HG02943 (cell line): Measurements from ENCODE around the gene TRPV2.
A peak's percentile ranks its signal among the peaks of the same experiment; 100 is the strongest.
"Not testable (repeated sequence)": the region's sequence is repeated elsewhere in the genome, so short reads cannot be mapped to it uniquely, and the experiment has no call there.

Experiments used
- ATAC-seq: cut with Tn5 transposase; IDR thresholded peaks from one replicate; pipeline ENCODE4 v1.9.1; 2021; ENCODE audit warnings: mild to moderate bottlenecking, low read depth, moderate library complexity; ENCODE audit not compliant: unreplicated experiment

TRPV2 gene

DNA sequence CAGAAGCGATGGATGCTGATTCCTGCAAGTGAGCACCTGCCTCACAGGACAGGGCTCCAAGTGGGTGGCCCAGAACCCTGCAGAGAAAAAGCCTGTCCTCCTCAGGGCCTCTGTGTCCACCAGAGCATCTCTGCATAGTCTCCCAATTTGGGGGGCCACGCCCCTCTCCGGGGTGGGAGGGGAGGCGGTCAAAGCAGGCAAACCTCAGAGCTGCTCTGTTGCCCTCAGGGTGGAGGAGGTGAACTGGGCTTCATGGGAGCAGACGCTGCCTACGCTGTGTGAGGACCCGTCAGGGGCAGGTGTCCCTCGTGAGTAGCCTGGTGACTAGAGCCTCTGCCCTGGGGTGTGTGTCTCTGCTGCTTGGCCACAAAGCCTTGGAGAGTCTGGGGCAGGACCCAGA lies 19.3 kb downstream of the TRPV2 start:
- ATAC-seq = no peak

DNA sequence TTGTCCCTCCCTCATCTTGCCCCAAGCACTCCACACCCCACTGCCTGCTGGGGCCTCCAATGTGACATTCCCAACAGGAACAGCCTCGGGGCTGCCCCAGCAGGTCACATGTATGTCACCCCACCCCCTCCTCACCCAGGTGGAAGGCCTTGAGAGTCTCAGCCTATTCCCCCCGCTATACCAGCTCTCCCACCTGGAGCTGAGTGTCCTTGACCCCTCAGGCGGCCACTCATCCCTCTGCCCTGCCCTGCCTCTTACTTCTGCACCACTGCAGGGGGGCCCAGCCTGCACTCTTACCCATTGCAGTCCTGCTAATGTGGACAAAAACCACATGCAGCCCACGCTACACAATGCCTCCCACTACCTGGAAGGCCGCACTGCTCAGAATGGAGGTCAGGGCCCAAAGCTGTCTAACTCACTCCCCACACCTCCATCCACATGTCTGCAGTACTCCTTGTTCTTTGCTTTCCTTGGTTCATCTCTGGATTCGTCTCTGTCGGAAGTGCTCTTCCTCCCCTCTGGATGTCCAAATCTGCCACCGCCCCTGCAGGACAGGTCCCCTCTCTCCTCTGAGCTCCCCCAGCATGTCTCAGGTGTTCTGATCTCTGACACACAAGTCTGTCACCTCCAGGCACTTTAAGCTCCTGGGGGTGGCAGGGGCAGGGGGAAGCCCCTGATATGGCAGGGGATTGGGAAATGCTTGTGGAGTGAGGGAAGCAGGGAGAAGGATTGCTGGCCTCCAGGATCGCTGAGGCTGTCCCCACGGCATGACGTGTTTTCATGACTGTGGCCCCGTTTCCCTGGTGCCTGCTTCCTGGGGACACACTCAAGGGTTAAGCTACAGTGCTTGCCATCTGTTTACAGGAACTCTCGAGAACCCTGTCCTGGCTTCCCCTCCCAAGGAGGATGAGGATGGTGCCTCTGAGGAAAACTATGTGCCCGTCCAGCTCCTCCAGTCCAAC lies 20.8 kb downstream of the TRPV2 start:
- no peak for ATAC-seq

DNA sequence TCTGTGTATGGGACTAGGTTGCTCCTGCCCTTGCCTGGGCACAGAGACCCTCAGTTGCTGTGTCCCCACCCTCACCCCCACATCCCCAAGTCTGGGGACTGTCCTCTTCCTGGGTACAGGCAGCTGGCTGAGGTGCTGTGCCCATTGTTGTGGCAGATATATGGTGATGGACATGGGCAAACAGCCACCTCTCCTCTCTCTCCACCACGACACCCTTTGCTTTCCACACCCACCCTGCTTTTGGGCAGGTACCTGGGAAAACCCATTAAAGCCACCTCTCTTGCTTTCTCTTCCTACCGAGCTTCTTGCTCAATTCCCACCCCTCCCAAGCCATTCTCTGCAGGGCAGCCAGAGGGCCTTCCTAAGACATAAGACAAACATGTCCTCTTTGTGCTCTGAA lies 21.7 kb downstream of the TRPV2 start:
- ATAC-seq = no peak

DNA sequence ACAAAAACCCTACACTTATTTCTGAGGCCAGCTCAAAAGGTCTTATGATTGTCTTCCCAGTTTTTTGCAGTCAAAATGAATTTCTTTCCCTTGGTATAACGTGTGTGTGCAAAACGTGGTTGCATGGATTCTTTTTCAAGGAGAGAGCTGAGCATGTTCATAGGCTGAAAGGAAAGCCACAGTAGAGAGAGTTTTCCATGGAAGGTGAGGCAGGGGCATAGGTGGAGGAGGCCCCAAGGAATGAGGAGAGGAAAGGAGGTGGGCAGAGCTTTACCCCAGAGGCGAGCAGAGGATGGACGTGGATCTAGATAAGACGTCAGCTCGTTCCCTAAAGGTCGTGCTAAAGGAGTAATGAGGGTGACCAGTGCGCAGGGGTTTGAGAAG lies 22.8 kb downstream of the TRPV2 start:
- ATAC-seq = peak; percentile 4

DNA sequence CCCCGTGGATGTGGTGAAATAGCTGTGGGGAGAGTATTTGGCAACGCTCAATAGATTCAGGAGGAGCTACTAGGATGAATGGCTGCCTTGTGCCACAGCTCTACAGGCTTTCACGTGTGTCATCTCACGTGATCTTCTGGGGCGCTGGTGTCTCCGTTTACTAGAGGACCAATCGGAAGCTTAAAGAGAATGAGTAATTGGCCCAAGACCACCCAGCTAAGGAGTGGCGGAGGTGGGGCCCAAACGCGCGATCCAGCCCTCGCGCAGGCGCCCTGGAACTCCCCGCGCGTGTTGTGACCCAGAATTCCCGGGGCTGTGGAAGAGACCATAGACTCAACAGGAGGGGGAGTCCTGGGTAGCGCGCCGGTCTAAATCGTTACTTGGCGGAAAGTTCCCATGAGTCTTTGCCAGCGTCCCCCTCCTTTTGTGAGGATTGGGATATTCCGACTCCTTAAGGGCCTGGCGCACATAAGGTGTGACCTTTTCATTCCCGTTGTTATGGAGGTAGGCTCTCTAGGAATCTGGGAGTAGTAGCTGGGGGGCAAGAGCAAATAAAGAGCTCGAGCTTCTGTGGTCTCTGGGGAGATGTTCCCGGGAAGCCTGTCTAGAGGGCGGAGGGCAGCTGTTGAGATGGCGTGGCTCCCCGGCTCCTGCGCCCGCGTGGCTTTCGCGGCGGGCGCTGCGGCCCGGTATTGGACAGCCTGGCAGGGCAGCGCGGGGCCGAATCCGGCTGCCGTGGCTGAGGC lies 23.4 kb downstream of the TRPV2 start:
- ATAC-seq = peak; percentile 82

DNA sequence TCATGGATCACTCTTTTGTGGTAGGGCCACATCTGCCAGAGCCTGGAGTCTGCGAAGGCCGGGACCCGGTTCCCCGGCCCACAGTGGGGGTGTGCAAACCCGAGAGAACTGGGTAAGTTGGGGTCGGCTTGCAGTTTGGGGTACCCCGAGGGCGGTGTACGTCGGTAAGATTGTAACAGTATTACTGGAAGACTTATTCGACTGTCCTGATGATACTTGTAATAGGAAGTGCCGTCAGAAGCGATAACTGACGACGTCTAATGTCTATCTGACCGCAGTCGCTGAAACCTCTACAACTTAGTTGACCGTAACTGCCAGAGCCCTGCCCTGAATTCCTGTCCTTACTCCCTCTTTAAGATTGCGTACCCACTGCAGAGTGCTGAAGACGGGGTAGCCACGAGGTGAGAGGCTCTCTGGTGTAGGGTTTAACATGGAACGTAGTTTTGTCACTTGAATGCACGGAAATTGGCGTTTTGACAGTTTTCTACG lies 24.0 kb downstream of the TRPV2 start:
- ATAC-seq = no peak

DNA sequence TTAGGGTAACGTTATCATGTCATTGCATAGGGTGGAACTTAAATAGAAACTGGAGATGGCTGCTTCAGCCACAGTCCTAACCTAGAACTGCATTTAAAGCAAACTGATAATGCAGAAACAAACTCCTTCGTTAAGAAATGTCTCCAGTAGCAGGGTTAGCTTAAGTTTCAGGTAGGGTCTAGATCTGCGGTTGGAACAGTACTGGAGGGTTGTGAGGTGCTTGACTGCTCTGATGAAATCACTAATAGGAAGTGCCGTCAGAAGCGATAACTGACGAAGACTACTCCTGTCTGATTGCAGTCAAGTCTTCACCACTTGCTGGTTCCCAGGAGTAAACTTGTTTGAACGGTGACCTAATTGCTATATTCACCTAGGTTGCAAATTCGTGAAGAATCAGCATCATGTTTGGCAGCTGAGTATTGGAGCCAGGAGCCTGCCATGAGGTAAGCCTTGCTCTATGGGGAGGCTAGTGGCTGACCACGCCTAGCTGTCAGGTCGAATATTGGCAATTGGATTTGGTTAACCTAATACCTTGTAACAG lies 24.5 kb downstream of the TRPV2 start:
- no peak for ATAC-seq

DNA sequence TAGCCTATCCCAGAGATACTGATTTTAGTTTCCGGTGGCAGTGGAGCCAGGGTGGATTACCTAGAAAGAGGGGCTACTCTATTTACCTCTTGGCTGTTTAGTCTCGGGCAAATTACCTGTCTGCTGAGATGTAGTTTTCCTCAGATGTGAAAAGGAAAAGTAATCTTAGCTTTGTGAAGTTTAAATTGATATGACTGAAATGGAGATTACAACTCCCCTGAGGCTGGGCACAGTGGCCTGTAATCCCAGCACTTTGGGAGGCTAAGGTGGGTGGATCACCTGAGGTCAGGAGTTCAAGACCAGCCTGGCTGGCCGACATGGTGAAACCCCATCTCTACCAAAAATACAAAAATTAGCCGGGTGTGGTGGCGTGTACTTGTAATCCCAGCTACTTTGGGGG lies 25.0 kb downstream of the TRPV2 start:
- not testable (repeated sequence) for ATAC-seq

DNA sequence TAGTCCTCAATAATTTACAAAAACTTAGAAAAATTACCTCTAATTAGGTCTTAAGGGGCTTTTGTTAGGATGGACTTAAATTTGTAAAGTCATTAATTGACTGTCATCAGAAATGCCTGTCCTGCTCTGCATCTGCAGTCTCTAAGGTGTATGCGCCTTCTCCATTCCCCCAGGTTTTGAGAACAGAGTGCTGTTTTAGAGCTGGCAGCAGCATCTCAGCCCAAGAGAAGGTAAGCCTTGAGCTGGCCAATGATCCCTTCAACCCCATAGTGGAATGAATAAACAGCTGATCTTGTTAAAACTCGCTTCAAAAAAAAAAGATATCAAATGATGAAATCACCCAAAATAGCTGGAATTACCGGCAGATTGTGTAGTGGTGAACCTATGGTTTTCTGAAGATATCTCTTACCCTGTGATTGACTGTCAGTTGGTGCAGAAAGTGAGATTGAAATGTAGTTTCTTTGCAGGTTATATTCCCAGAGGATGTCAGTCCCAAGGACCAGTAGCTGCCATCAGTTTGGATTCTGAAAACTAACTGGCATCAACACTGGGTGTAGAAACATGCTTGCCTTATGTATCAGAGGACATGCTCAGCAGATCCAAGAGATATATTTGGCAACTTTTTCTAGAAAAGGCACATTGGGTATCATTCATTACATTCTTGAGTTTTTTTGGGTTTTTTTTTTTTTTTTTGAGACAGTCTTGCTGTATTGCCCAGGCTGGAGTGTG lies 25.7 kb downstream of the TRPV2 start:
- ATAC-seq = no peak

DNA sequence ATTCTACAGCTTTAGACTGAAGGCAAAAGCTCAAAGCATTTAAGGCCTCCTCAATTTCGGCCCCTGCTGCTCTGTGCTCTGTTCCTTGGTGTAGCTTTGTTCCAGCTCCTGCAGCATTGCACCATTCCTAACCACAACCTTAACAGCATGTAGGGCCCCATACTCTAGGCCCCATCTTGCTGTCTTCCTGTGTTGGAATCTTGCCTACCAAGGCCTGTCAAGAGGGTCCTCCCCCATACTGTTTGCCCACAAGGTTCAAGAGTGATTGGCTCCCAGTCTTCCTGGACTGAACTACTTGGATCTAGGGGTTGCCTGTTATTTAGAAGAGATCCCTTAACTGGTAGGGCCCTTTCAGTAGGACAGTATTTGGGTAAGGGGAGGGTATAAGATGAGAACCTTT lies 26.8 kb downstream of the TRPV2 start:
- ATAC-seq = no peak

DNA sequence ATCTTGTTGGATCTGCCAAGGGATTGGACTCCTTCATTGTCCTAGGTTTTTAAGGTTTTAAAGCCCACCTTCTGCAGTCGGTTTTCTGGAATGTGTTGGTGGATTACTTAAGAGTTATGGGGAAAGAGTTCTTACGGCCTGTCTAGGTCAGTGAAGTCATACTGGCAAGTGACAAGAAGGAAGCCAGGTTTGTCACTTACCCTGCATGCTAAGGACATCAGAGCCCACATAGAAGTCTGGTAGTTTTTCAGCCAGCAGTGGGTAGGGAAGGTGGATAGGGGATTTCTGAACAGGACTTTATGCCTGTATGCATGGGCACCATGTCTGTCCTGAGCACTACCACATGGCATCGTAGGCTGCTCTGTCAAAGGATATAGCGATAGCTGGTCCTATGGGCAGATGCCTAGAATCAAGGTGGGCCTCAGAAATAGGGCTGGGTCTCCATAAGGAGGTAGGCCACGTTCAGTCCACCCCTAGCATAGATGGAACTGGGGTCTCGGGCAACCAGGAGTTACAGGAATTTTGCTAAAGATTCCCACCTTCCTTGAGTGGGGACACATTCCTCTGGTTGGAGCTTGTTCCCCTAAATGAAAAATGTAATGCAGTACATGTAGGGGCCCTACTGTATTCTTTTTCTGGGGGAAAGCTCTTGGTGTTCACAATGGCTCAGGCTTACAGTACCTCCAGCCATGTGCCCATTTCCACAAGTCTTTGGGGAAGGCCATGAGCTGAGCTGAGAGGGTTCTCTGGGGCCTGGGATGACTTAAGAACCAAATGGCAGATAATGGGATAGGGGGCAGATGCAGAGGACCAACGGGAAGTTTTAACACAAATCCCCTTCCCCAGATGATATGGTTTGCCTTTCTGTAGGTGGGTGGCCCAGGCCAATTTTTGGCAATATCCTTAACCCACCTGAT lies 27.5 kb downstream of the TRPV2 start:
- no peak for ATAC-seq

DNA sequence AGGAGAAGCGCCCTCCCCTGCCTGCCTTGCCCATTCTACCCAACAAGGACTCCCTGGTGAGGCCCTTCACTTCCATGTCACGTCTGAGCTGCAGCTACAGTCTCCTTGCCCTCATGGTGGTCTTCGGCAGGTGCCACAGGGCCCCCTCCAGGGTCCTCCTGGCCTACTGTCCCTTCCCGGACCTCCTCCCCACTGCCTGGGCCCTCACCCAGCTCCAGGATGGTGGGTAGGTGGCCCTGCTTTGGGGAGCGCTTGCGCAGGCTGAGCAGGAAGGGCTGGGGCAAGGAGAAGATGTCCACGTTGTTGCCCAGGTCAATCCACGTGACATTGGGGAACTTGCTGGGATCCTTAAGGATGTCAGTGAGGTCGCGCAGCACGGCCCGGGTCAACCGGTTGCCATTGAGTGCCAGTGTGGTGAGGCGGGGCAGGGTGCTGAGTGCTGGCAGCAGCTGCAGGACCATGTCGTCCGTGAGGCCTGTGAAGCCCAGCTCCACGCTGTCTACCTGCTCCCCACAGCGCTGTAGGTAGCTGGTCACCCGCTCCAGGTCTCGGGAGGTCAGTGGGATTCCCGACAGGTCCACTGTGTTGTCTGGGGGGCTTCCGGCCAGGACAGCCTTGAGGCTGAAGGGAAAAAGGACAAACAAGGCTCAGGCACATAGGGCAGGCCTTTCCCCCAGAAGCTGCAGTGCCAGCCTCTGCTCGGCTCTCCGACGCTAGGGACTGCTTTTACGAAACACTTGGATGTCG lies 28.3 kb downstream of the TRPV2 start:
- ATAC-seq = no peak

DNA sequence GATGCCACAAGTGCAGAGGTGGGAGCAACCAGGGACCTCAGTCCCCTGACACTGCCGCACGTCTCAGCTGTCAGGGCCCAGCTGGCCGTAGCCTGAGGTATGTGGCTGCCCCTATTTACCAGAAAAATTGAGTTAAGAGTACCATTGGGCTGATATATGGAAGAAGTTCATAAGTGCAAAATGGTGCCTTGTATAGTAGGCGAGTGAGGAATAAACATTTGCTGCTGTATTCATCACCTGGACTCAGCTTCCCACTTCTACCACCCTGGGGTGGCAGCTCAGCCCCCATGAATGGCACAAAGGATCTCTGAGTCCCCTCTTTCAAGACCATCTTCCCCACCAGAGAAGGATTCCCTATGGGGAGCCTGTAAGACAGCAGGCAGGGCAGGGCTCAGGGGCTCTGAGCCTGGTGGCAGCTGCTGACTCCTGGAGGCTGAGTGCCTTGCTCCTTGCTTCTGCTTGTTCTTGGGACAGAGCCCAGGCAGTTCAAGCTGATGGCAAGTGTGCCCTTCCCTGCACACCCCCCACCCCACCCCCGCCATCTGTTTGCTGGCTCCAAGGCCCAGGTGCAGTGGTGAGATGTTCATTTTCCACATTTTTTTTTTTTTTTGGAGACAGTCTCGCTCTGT lies 29.0 kb downstream of the TRPV2 start:
- ATAC-seq = no peak

DNA sequence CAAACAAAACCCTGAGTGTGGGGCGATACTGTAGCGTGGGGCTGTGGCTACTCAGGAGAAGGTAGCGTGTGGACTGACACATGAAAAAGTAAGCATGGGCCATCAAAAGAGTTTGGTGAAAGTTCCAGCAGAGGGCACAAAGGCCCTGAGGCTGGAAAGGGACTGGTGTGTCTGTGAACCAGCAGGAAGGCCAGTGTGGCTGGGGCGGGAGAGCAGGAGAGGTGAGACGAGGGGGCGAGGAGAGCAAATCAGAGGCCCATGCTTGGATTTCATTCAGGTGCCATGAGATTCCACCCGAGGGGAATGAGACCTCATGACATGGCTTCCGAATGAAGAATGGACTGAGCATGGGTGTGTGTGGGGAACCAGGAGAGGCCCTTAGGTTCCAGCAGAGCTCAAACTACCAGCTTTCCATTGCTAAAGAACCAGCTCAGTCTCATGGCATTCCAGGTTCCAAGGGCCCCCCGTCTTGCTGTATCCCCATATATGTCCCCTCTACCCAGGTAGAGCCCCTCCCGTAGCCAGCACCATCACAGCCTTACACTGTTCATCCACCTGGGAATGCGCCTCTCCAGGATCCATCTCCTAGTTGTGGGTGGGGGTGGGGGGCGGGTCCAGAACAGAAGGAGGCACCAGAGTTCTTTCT lies 31.1 kb downstream of the TRPV2 start:
- no peak for ATAC-seq

DNA sequence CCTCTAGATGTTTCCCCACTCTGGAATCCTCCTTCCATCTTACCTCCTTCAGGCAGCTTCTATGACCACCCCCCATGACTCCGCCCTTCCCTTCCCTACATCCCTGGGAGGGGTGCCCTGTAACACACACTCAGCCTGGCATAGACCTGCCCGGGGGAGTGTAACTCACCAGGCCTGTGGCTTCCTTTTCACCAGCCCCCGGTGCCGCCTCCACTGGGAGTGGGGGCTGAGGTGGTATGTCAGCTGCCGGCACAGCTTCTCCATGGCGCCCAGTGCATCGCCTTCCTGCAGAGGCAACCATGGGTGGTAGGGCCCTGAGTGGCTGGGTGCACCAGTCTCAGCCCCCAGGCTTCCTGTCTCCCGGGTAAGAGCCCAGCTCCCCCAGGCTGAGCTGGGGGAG lies 32.3 kb downstream of the TRPV2 start:
- ATAC-seq = no peak

DNA sequence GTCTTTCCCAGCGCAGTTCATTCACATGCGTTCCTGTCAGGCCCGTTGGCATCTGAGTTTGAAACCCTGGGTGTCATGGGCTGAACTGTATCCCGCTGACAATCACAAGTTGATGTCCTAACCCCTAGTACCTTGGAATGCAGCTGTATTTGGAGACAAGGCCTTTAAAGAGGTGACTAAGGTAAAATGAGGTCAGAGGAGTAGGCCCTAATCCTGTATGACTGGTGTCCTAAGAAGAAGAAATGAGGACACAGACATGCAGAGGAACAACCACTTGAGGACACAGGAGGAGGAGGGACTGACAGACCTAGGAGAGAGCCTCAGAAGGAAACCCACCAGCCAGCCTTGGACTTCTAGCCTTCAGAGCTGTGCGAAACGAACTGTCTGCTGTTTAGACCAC lies 33.1 kb downstream of the TRPV2 start:
- ATAC-seq = no peak

DNA sequence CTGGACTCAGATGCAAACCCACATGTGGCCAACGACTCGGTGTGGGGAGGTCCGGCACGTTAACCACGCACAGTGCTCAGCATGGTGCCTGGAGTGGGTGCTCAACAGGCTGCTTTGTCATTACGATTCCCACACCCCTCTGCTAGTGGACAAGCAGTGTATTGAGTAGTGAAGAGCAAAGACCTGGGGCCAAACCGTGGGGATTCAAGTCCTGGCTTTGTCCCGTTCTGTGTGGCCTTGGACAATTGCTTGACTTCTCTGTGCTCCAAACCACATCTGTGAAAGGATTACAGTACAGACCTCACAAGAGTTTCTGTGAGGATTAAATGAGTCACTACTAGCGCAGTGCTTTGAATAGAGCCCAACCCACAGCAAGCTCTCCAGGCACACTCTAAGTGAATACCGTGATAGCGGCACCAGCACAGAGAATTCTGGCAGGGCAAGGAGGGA lies 33.8 kb downstream of the TRPV2 start:
- no peak for ATAC-seq

DNA sequence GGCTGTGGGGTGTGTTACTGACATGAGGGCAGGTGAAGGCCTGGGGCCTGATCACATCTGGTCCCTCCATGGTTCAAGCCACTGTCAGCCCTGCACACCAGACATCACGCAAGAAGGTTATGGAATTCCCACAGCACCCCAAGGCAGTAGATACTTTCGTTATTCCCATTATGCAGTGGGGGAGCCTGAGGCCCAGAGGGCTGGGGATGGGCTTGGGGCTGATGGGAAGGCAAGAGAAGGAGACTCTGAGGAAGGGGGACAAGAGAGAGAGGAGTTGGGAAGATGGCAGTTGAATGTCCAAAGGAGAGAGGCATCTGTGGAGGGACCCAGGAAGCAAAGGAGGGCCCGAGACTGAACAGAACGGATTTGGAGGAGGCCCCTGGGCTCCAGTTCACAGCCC lies 34.7 kb downstream of the TRPV2 start:
- no peak for ATAC-seq
